ENCODE results near the gene MPEG1.

MPEG1 gene

GRCh38 chr11:59216641-59217564 is 4.2 kb upstream of the MPEG1 start:
- Histone ChIP-seq H3K4me1 (ENCODE audit: insufficient read depth, low read length) (no peaks in the 10 kb centered on the region), H3K9me3 (ENCODE audit: insufficient read depth, low read depth, low read length) (no peaks in the 10 kb centered on the region), H3K4me3 (ENCODE audit: low read length) (no peak overlapping the region), H3K27me3 (ENCODE audit: insufficient read depth, low read length) (no peaks in the 10 kb centered on the region), H3K9ac (ENCODE audit: low read depth, low read length) (no peak overlapping the region), H3K27ac (ENCODE audit: low read length) (no peak overlapping the region), H3K36me3 (ENCODE audit: insufficient read depth, low read depth, low read length) (no peaks in the 10 kb centered on the region)

GRCh38 chr11:59214141-59214893 is 1.6 kb upstream of the MPEG1 start:
- H3K9ac ChIP-seq (ENCODE audit: low read depth, low read length) = no peak overlapping the region

GRCh38 chr11:59212222-59212621 is 505 bp downstream of the MPEG1 start:
- Histone ChIP-seq H3K4me1 (ENCODE audit: insufficient read depth, low read length) (peaks cover 5% of the 10 kb centered on the region; the same call in 1 of the 2 replicates), H3K9ac (ENCODE audit: low read depth, low read length) (no peak overlapping the region), H3K27me3 (ENCODE audit: insufficient read depth, low read length) (no peaks in the 10 kb centered on the region), H3K4me3 (ENCODE audit: low read length) (no peak overlapping the region), H3K36me3 (ENCODE audit: insufficient read depth, low read depth, low read length) (no peaks in the 10 kb centered on the region; the same call in 1 of the 2 replicates), H3K9me3 (ENCODE audit: insufficient read depth, low read depth, low read length) (no peaks in the 10 kb centered on the region), H3K27ac (ENCODE audit: low read length) (no peak overlapping the region)

More at GRCh38 chr11:59214141-59214893, 1.6 kb upstream of the MPEG1 start:
- Histone ChIP-seq H3K4me1 (ENCODE audit: insufficient read depth, low read length) (no peaks in the 10 kb centered on the region), H3K4me3 (ENCODE audit: low read length) (no peak overlapping the region), H3K27me3 (ENCODE audit: insufficient read depth, low read length) (no peaks in the 10 kb centered on the region), H3K36me3 (ENCODE audit: insufficient read depth, low read depth, low read length) (no peaks in the 10 kb centered on the region), H3K9me3 (ENCODE audit: insufficient read depth, low read depth, low read length) (no peaks in the 10 kb centered on the region), H3K27ac (ENCODE audit: low read length) (no peak overlapping the region)

GRCh38 chr11:59208956-59209355 is 3.8 kb downstream of the MPEG1 start:
- Histone ChIP-seq H3K9ac (ENCODE audit: low read depth, low read length) (no peak overlapping the region), H3K36me3 (ENCODE audit: insufficient read depth, low read depth, low read length) (peaks cover 27% of the 10 kb centered on the region), H3K27me3 (ENCODE audit: insufficient read depth, low read length) (no peaks in the 10 kb centered on the region), H3K4me3 (ENCODE audit: low read length) (no peak overlapping the region), H3K27ac (ENCODE audit: low read length) (no peak overlapping the region), H3K9me3 (ENCODE audit: insufficient read depth, low read depth, low read length) (no peaks in the 10 kb centered on the region), H3K4me1 (ENCODE audit: insufficient read depth, low read length) (peaks cover 5% of the 10 kb centered on the region; the same call in 1 of the 2 replicates)

- Histone ChIP-seq H3K9me3 (ENCODE audit: insufficient read depth, low read depth, low read length) (no peaks in the 10 kb centered on the region), H3K4me1 (ENCODE audit: insufficient read depth, low read length) (peaks cover 5% of the 10 kb centered on the region; the same call in 1 of the 2 replicates), H3K9ac (ENCODE audit: low read depth, low read length) (no peak overlapping the region), H3K4me3 (ENCODE audit: low read length) (no peak overlapping the region), H3K36me3 (ENCODE audit: insufficient read depth, low read depth, low read length) (peaks cover 33% of the 10 kb centered on the region), H3K27ac (ENCODE audit: low read length) (no peak overlapping the region), H3K27me3 (ENCODE audit: insufficient read depth, low read length) (no peaks in the 10 kb centered on the region)
Observed at GRCh38 chr11:59207988-59208451, 4.7 kb downstream of the MPEG1 start.

GRCh38 chr11:59206635-59207034 is 6.1 kb downstream of the MPEG1 start:
- Histone ChIP-seq H3K36me3 (ENCODE audit: insufficient read depth, low read depth, low read length) (peaks cover 45% of the 10 kb centered on the region), H3K27ac (ENCODE audit: low read length) (no peak overlapping the region), H3K9me3 (ENCODE audit: insufficient read depth, low read depth, low read length) (no peaks in the 10 kb centered on the region), H3K27me3 (ENCODE audit: insufficient read depth, low read length) (no peaks in the 10 kb centered on the region), H3K4me3 (ENCODE audit: low read length) (no peak overlapping the region), H3K9ac (ENCODE audit: low read depth, low read length) (no peak overlapping the region), H3K4me1 (ENCODE audit: insufficient read depth, low read length) (peaks cover 5% of the 10 kb centered on the region; the same call in 1 of the 2 replicates)

- no peaks in the 10 kb centered on the region for H3K27me3 ChIP-seq (ENCODE audit: insufficient read depth, low read length)
- no peak overlapping the region for H3K9ac ChIP-seq (ENCODE audit: low read depth, low read length)
- peaks cover 55% of the 10 kb centered on the region for H3K36me3 ChIP-seq (ENCODE audit: insufficient read depth, low read depth, low read length)
- H3K4me3 ChIP-seq (ENCODE audit: low read length) = no peak overlapping the region
- peaks cover 5% of the 10 kb centered on the region; the same call in 1 of the 2 replicates for H3K4me1 ChIP-seq (ENCODE audit: insufficient read depth, low read length)
- H3K9me3 ChIP-seq (ENCODE audit: insufficient read depth, low read depth, low read length) = no peaks in the 10 kb centered on the region
- no peak overlapping the region for H3K27ac ChIP-seq (ENCODE audit: low read length)
Observed at GRCh38 chr11:59205648-59206047, 7.1 kb downstream of the MPEG1 start.

GRCh38 chr11:59204746-59205145 is 8.0 kb downstream of the MPEG1 start:
- Histone ChIP-seq H3K9ac (ENCODE audit: low read depth, low read length) (no peak overlapping the region), H3K4me1 (ENCODE audit: insufficient read depth, low read length) (peaks cover 5% of the 10 kb centered on the region; the same call in 1 of the 2 replicates), H3K27ac (ENCODE audit: low read length) (no peak overlapping the region), H3K4me3 (ENCODE audit: low read length) (no peak overlapping the region), H3K27me3 (ENCODE audit: insufficient read depth, low read length) (no peaks in the 10 kb centered on the region), H3K9me3 (ENCODE audit: insufficient read depth, low read depth, low read length) (no peaks in the 10 kb centered on the region), H3K36me3 (ENCODE audit: insufficient read depth, low read depth, low read length) (peaks cover 63% of the 10 kb centered on the region)

- Histone ChIP-seq H3K27ac (ENCODE audit: low read length) (no peak overlapping the region), H3K36me3 (ENCODE audit: insufficient read depth, low read depth, low read length) (peaks cover 91% of the 10 kb centered on the region), H3K9me3 (ENCODE audit: insufficient read depth, low read depth, low read length) (peaks cover 3% of the 10 kb centered on the region; the same call in 1 of the 2 replicates), H3K9ac (ENCODE audit: low read depth, low read length) (no peak overlapping the region), H3K4me1 (ENCODE audit: insufficient read depth, low read length) (no peaks in the 10 kb centered on the region), H3K27me3 (ENCODE audit: insufficient read depth, low read length) (no peaks in the 10 kb centered on the region), H3K4me3 (ENCODE audit: low read length) (no peak overlapping the region)
Observed at GRCh38 chr11:59201353-59201752, 11.4 kb downstream of the MPEG1 start.

- no peak overlapping the region for H3K27ac ChIP-seq (ENCODE audit: low read length)
- no peak overlapping the region for H3K9ac ChIP-seq (ENCODE audit: low read depth, low read length)
- no peaks in the 10 kb centered on the region for H3K4me1 ChIP-seq (ENCODE audit: insufficient read depth, low read length)
- H3K4me3 ChIP-seq (ENCODE audit: low read length) = no peak overlapping the region
- H3K36me3 ChIP-seq (ENCODE audit: insufficient read depth, low read depth, low read length) = peaks cover 93% of the 10 kb centered on the region
- H3K27me3 ChIP-seq (ENCODE audit: insufficient read depth, low read length) = no peaks in the 10 kb centered on the region
- peaks cover 9% of the 10 kb centered on the region; the same call in 1 of the 2 replicates for H3K9me3 ChIP-seq (ENCODE audit: insufficient read depth, low read depth, low read length)
Observed at GRCh38 chr11:59200423-59200746, 12.3 kb downstream of the MPEG1 start.

GRCh38 chr11:59199546-59200422 is 12.9 kb downstream of the MPEG1 start:
- Histone ChIP-seq H3K4me1 (ENCODE audit: insufficient read depth, low read length) (no peaks in the 10 kb centered on the region), H3K27me3 (ENCODE audit: insufficient read depth, low read length) (no peaks in the 10 kb centered on the region), H3K4me3 (ENCODE audit: low read length) (no peak overlapping the region), H3K9ac (ENCODE audit: low read depth, low read length) (no peak overlapping the region), H3K36me3 (ENCODE audit: insufficient read depth, low read depth, low read length) (peaks cover 93% of the 10 kb centered on the region), H3K9me3 (ENCODE audit: insufficient read depth, low read depth, low read length) (peaks cover 9% of the 10 kb centered on the region; the same call in 1 of the 2 replicates), H3K27ac (ENCODE audit: low read length) (no peak overlapping the region)
